Fibroblast of lung (primary cell): ENCODE results near the gene STIMATE. TPM values are rescaled to one million over a fixed set of nuclear protein-coding genes. Genes with fewer than 3 reads are reported as not detected.

Experiments
- DNase-seq, 2 donors: peaks; one replicate each; pipeline versions ENCODE4 v3.0.0 to v3.0.0-alpha.2; 2010; ENCODE audit warnings: low read depth in 2 of 2
- H2AFZ ChIP-seq: 2 replicates; pipeline ENCODE4 v1.5.1; 2012; ENCODE audit warnings: low read length, control low read depth, inconsistent platforms
- H3K27ac ChIP-seq: 2 replicates; pipeline ENCODE4 v1.5.1; 2011; ENCODE audit warnings: low read length, control low read depth; ENCODE audit not compliant: insufficient read depth
- H3K27me3 ChIP-seq: 2 replicates; pipeline ENCODE4 v1.5.1; 2011; ENCODE audit warnings: mild to moderate bottlenecking, low read length; ENCODE audit not compliant: control insufficient read depth, insufficient read depth
- H3K36me3 ChIP-seq: 2 replicates; pipeline ENCODE4 v1.5.1; 2011; ENCODE audit warnings: low read length; ENCODE audit not compliant: control insufficient read depth, insufficient read depth
- H3K4me1 ChIP-seq: 2 replicates; pipeline ENCODE4 v1.5.1; 2011; ENCODE audit warnings: low read length; ENCODE audit not compliant: control insufficient read depth, insufficient read depth; ENCODE audit errors: extremely low read depth
- H3K4me2 ChIP-seq: 2 replicates; pipeline ENCODE4 v1.5.1; 2011; ENCODE audit warnings: low read length, control low read depth; ENCODE audit not compliant: insufficient read depth; ENCODE audit errors: extremely low read depth
- H3K4me3 ChIP-seq, 4 experiments: fragments of 200-600 bp in 1 of 4; sonication (generic) in 1 of 4; replicated peaks in 1 of 4; 2 replicates each; pipeline ENCODE4 v1.5.1; 2011 to 2016; ENCODE audit warnings: low read length in 4 of 4, low read depth in 3 of 4, mild to moderate bottlenecking in 3 of 4, control low read depth in 2 of 4, inconsistent platforms in 1 of 4, mixed read lengths in 1 of 4; ENCODE audit not compliant: insufficient read depth in 1 of 4; ENCODE audit errors: control extremely low read depth in 1 of 4
- H3K79me2 ChIP-seq: 2 replicates; pipeline ENCODE4 v1.5.1; 2012; ENCODE audit warnings: mild to moderate bottlenecking, low read length, inconsistent platforms; ENCODE audit not compliant: control insufficient read depth, insufficient read depth
- H3K9ac ChIP-seq: 2 replicates; pipeline ENCODE4 v1.5.1; 2011; ENCODE audit warnings: mild to moderate bottlenecking, low read length, control low read depth; ENCODE audit not compliant: insufficient read depth
- H3K9me3 ChIP-seq: 2 replicates; pipeline ENCODE4 v1.5.1; 2012; ENCODE audit warnings: low read depth, low read length; ENCODE audit not compliant: control insufficient read depth, insufficient read depth
- H4K20me1 ChIP-seq: 2 replicates; pipeline ENCODE4 v1.5.1; 2011; ENCODE audit warnings: low read length; ENCODE audit not compliant: control insufficient read depth, insufficient read depth; ENCODE audit errors: extremely low read depth
- EZH2 ChIP-seq: IDR thresholded peaks from 2 replicates; pipeline ENCODE4 v1.5.1; 2012; ENCODE audit warnings: low read length, control low read depth, mild to moderate bottlenecking; ENCODE audit errors: missing control alignments
- polyA plus RNA-seq, 2 donors: library from polyadenylated mRNA; depleted of rRNA in 1 of 2; stranded (reverse) in 1 of 2; unstranded in 1 of 2; fragments of >200 nt; gene quantifications; 2 replicates each; pipeline ENCODE4 v1.2.1, GENCODE V29; 2011 to 2012; ENCODE audit warnings: missing spikeins in 1 of 2
- total RNA-seq: library from RNA; depleted of rRNA; stranded (reverse); fragments of >200 nt; gene quantifications from 2 replicates; pipeline ENCODE4 v1.2.1, GENCODE V29; 2014
- TF ChIP-seq, protein P1 (sequence below), 2 donors: IDR thresholded peaks in 1 of 2; conservative IDR thresholded peaks in 1 of 2; 1 replicate in 1 of 2; 2 replicates in 1 of 2; pipeline ENCODE4 v1.5.1; 2011 to 2012; ENCODE audit warnings: low read length in 2 of 2, control low read depth in 1 of 2, inconsistent platforms in 1 of 2, low read depth in 1 of 2, mild to moderate bottlenecking in 1 of 2

The STIMATE gene
- total and polyA plus RNA-seq, 2 donors (not counting 1 experiment from before 2014, with no cell fraction given) = 11.6 to 13.0 TPM

DNA sequence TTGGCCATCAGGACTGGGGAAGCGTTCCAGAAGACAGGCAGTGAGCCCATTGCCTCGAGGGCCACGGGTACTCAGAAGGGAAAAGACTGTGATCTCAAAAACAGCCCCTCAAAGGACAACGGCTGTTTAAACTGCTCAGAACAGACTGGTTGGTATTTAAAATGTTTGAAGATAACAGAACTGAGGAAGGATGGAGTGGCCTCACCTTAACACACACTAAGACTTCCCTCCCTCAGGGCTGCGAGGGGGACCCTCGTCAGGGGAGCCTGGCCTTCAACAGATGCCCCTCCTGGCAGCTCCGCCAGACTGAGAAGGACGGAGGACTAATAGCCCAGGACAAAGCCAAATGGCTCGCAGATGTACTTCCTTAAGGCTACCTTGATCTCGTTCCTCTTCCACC, 2.6 kb downstream of the STIMATE start:
- H3K79me2 ChIP-seq = peaks cover 10% of the 10 kb centered on the region
- no peaks in the 10 kb centered on the region for H3K27me3 ChIP-seq
- H2AFZ ChIP-seq = no peak overlapping the region
- no peaks in the 10 kb centered on the region for H4K20me1 ChIP-seq
- peaks cover 10% of the 10 kb centered on the region for H3K4me1 ChIP-seq
- no peak overlapping the region for H3K27ac ChIP-seq
- H3K9ac ChIP-seq = no peak overlapping the region
- no peak overlapping the region for H3K4me3 ChIP-seq
- H3K9me3 ChIP-seq = no peaks in the 10 kb centered on the region
- no peaks in the 10 kb centered on the region for H3K36me3 ChIP-seq
- no peak for DNase-seq
- TF ChIP-seq, protein P1, sequence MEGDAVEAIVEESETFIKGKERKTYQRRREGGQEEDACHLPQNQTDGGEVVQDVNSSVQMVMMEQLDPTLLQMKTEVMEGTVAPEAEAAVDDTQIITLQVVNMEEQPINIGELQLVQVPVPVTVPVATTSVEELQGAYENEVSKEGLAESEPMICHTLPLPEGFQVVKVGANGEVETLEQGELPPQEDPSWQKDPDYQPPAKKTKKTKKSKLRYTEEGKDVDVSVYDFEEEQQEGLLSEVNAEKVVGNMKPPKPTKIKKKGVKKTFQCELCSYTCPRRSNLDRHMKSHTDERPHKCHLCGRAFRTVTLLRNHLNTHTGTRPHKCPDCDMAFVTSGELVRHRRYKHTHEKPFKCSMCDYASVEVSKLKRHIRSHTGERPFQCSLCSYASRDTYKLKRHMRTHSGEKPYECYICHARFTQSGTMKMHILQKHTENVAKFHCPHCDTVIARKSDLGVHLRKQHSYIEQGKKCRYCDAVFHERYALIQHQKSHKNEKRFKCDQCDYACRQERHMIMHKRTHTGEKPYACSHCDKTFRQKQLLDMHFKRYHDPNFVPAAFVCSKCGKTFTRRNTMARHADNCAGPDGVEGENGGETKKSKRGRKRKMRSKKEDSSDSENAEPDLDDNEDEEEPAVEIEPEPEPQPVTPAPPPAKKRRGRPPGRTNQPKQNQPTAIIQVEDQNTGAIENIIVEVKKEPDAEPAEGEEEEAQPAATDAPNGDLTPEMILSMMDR (conservative IDR thresholded peaks at IDR 0.05 in 1 of 2, IDR thresholded peaks at IDR 0.05 in 1 of 2; ENCODE audit: low read depth in 1 of 2, low read length in 2 of 2) = no peak
- TF ChIP-seq EZH2 = no peak
- no peak overlapping the region for H3K4me2 ChIP-seq

DNA sequence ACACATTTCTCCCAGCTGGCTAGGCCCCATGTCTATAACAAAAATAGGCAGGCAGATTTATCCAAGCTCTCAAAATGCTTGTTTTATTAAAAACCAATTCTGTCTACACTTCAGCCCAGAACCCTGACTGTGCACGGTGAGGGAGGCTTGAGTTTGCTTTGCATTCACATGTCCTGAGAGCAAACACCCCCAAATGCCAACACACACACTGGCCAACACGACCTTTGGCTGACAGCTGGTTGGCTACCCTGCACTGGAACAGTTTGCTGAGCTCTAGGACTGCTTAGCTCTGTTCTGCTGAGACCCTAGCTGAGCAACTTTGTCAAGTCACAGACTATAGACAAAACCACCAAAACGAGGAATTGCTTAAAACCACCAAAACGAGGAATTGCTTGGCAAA, 3.6 kb downstream of the STIMATE start:
- Histone ChIP-seq H3K4me1 (peaks cover 10% of the 10 kb centered on the region), H3K4me2 (peak overlapping the region; percentile 79), H3K36me3 (no peaks in the 10 kb centered on the region), H3K4me3 (peak overlapping the region in 1 of 4 experiments; percentile 41), H3K27me3 (no peaks in the 10 kb centered on the region), H3K27ac (peak overlapping the region; percentile 39), H3K79me2 (peaks cover 16% of the 10 kb centered on the region), H2AFZ (no peak overlapping the region), H3K9me3 (no peaks in the 10 kb centered on the region), H4K20me1 (no peaks in the 10 kb centered on the region), H3K9ac (no peak overlapping the region)
- TF ChIP-seq, protein P1 (conservative IDR thresholded peaks at IDR 0.05 in 1 of 2, IDR thresholded peaks at IDR 0.05 in 1 of 2; ENCODE audit: low read depth in 1 of 2, low read length in 2 of 2) = no peak
- TF ChIP-seq EZH2 = no peak
- DNase-seq = no peak

DNA sequence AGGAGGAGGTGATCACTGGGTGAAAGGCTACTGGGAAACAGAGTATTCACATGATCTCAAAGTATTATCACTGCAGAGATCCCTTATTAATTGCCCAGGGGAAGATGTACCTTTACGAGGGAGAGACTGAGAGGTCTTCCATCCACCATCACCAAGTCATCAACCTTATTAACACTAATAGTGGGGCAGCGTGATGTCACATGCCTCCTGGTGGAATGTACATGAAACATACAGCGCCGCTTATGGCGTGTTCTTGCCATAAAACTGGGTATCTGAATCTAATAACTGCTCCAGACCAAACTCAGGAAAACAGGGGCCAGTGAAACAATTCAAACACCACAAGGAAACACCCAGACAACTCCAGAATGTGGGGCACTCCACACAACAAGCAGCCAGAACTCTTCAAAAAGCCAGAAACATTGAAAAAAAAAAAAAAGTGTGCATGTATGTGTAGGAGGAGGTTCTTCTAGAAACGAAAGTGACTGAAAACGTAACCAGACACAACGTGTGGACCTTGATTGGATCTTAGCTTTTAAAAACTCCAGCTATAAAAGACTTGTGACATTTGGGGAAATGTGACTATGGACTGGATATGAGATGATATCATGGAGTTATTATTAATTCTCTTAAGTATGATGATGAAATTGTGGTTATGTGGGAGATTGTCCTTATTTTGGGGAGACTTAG, 4.6 kb downstream of the STIMATE start:
- peaks cover 10% of the 10 kb centered on the region for H3K4me1 ChIP-seq
- no peaks in the 10 kb centered on the region for H4K20me1 ChIP-seq
- no peaks in the 10 kb centered on the region for H3K27me3 ChIP-seq
- H3K27ac ChIP-seq = no peak overlapping the region
- no peaks in the 10 kb centered on the region for H3K9me3 ChIP-seq
- DNase-seq = no peak
- peaks cover 19% of the 10 kb centered on the region for H3K79me2 ChIP-seq
- H3K36me3 ChIP-seq = no peaks in the 10 kb centered on the region
- H3K9ac ChIP-seq = no peak overlapping the region
- H2AFZ ChIP-seq = no peak overlapping the region
- peak overlapping the region; percentile 79 for H3K4me2 ChIP-seq
- peak overlapping the region in 2 of 4 experiments; percentile 9 to 41 for H3K4me3 ChIP-seq
- TF ChIP-seq EZH2 = no peak
- TF ChIP-seq, protein P1 (conservative IDR thresholded peaks at IDR 0.05 in 1 of 2, IDR thresholded peaks at IDR 0.05 in 1 of 2; ENCODE audit: low read depth in 1 of 2, low read length in 2 of 2) = no peak
